Epidermal melanocyte (primary cell): ENCODE data around the gene GNPTAB.
"Not testable (repeated sequence)": the region's sequence is repeated elsewhere in the genome, so short reads cannot be mapped to it uniquely, and the experiment has no call there.

Experiments
- DNase-seq: peaks from one replicate; pipeline ENCODE4 v3.0.0; 2011; ENCODE audit warnings: low spot score; ENCODE audit not compliant: insufficient read length

The GNPTAB gene

GRCh38 chr12:101738920-101739665, 91.7 kb downstream of the GNPTAB start, which contains the start of gene SYCP3:
TSS of gene SYCP3 (minus strand) at chr12:101739462. CDS start at chr12:101737935, 1,527 bp downstream.
- no peak for DNase-seq

- no peak for DNase-seq
Observed at GRCh38 chr12:101737476-101737875, 93.3 kb downstream of the GNPTAB start.

- DNase-seq: not testable (repeated sequence)
Observed at GRCh38 chr12:101734482-101734881, 96.3 kb downstream of the GNPTAB start.

- DNase-seq: no peak
Observed at GRCh38 chr12:101733166-101733565, 97.6 kb downstream of the GNPTAB start.

- DNase-seq: no peak
Observed at GRCh38 chr12:101732318-101732717, 98.4 kb downstream of the GNPTAB start.

GRCh38 chr12:101729842-101730241, 100.9 kb downstream of the GNPTAB start:
- DNase-seq: no peak

- no peak for DNase-seq
Observed at GRCh38 chr12:101727098-101727497, 103.7 kb downstream of the GNPTAB start.

GRCh38 chr12:101722392-101722791, 108.4 kb downstream of the GNPTAB start:
- no peak for DNase-seq

GRCh38 chr12:101720118-101720517, 110.6 kb downstream of the GNPTAB start:
- no peak for DNase-seq

- DNase-seq: no peak
Observed at GRCh38 chr12:101719566-101719965, 111.2 kb downstream of the GNPTAB start.

- DNase-seq: no peak
Observed at GRCh38 chr12:101714877-101715444, 115.8 kb downstream of the GNPTAB start.

- no peak for DNase-seq
Observed at GRCh38 chr12:101713930-101714329, 116.8 kb downstream of the GNPTAB start.

- peak; percentile 46 for DNase-seq
Observed at GRCh38 chr12:101713059-101713682, 117.6 kb downstream of the GNPTAB start.

GRCh38 chr12:101710288-101710687, 120.5 kb downstream of the GNPTAB start:
- no peak for DNase-seq

- DNase-seq: no peak
Observed at GRCh38 chr12:101707131-101707782, 123.5 kb downstream of the GNPTAB start.

GRCh38 chr12:101706403-101706802, 124.4 kb downstream of the GNPTAB start:
- no peak for DNase-seq

GRCh38 chr12:101703487-101703886, 127.3 kb downstream of the GNPTAB start:
- DNase-seq: no peak

GRCh38 chr12:101700299-101700820, 130.4 kb downstream of the GNPTAB start:
- DNase-seq: no peak

- no peak for DNase-seq
Observed at GRCh38 chr12:101698800-101699347, 131.9 kb downstream of the GNPTAB start.

GRCh38 chr12:101697930-101698799, 132.6 kb downstream of the GNPTAB start:
- no peak for DNase-seq
